GM21515 (cell line): ENCODE measurements around the gene AK8.

Experiments
- ATAC-seq: cut with Tn5 transposase; IDR thresholded peaks from one replicate; pipeline ENCODE4 v1.9.1; 2021; ENCODE audit not compliant: unreplicated experiment

The AK8 gene

GRCh38 chr9:132745756-132746709 lies 132.1 kb downstream of the AK8 start:
- no peak for ATAC-seq

DNA sequence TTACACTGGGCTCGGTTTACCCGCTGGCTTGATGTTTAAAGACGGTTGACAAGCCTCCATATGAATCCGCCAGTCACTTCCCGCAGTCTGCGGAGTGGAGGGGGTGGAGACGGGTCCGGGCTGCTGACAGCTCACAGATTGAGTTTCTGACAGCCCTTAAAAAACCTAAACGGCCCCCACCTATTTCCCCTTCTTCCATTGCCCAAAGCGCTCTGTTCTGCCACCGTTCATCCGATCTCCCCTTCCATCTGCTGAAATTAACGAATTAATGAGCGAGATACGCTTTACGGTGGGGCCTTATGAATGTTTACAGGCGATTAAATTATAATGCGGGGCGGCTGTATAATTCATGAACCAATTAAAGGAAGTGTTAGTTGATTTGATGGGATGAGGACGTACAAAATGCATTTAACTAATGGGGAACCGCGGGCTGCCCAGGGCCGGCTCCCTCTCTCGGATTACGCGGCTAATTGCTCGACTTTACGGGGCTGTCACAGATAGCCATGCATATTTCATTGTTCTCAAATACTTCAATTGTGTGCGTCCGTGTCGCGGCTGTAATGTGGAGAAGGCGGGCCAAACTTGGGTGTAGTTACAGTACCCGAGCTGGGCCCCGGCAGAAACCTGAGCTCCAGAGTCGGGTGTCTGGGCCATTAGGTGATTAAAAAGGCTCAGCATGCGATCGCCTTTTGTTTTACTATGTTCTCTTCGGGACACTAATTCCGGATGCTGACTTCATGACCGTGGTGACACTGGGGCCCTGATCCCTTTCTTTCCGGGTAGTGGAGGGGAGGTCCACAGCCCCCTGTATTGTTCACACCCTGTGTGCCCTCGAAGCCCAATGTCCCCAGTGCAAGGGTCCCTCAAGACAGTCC lies 133.0 kb downstream of the AK8 start:
- no peak for ATAC-seq

DNA sequence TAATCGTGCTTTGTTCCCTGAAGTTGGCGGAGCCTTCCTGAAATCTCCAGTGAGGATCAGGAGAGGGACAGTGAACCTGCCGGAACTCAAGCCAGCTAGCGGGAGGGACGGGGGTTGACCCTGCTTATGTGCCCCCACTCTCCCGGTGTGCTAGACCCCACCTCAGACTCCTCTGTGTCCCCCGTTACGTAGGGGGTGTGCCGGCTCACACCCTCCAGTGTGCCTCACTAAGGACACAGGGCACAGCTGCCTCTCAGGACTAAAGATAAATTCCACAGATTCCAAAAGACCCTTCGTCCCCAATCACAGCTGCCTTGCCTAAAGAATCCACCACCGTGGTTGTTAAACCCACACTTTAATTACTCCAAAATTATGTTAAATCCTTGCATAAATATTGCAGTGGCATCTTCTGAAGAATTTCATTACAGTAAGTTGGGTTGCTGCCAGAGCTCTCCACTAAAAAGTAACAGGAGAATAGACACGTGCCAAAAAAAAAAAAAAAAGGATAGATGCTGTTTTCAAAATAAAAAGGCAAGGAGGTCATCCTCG lies 134.1 kb downstream of the AK8 start:
- no peak for ATAC-seq

DNA sequence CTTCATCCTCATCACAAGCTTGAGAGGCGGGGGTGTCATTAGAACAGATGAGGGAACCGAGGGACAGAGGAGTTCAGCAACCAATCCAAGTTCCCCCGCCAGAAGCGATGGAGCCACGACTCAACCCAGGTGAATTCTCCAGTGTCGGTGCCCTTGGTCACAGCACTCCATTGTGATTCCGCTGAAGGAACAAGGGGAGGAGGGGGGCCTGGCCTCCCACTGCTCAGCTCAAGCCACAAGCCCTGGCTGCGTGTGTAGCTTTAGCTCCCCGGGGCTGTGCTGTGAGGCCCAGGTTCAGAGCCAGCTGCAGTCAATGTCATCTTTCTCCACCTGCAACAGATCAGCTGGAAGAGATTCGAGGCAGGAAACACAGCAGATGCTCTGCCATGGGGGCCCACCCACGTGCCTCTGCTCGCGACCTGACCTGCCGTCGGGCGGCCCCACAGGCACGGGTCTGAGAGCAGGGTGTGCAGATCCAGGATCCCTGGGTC lies 135.2 kb downstream of the AK8 start:
- no peak for ATAC-seq

- no peak for ATAC-seq
These were observed 137.4 kb downstream of the AK8 start for GRCh38 chr9:132740526-132741309.

GRCh38 chr9:132739710-132740310 lies 138.3 kb downstream of the AK8 start:
- no peak for ATAC-seq

- no peak for ATAC-seq
These were observed 144.7 kb downstream of the AK8 start for GRCh38 chr9:132733260-132733815.

DNA sequence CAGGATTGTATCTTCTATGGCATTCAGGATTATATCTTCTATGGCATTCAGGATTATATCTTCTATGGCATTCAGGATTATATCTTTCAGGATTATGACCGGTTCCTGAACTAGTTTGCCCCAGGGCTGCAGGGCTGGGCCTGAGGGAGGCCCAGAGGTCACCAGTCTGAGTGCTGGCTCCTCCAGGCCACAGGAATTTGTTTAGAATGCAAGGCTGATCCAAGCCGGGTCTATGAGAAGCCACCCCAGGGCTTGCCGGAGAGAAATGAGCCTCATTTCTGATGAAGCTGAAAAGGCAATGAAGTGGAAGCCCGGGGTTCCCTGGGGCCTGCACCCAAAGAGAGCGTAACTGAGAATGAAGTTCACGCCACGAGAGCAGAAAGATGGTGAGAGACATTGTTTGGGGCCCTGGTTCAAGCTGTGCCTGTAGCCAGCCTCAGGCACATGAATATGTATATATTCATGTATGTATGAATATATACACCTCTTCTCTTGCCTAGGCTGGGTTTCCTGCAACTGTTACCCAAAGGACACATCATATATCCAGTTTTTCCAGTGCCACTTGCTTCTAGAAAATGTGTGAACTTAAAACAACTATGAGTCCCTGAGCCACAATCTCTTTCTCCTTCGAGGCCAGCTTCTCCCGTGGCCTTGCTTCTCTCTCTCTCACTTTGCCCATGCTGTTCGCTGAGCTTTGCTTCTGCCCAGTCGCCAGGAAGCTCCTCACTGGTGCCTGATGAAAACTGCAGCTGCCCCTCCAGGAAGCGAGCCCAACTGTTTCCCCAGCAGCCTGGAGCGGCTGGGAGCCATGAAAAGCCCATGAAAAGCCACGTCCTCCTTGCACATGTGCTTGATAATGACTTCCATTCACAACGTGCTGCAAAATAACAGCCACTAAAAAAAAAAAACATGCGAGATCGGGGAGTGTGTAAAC lies 145.5 kb downstream of the AK8 start:
- ATAC-seq = no peak

- ATAC-seq = no peak
These were observed 146.9 kb downstream of the AK8 start for GRCh38 chr9:132731230-132731629.

- ATAC-seq = no peak
These were observed 147.7 kb downstream of the AK8 start for GRCh38 chr9:132730054-132731033.

DNA sequence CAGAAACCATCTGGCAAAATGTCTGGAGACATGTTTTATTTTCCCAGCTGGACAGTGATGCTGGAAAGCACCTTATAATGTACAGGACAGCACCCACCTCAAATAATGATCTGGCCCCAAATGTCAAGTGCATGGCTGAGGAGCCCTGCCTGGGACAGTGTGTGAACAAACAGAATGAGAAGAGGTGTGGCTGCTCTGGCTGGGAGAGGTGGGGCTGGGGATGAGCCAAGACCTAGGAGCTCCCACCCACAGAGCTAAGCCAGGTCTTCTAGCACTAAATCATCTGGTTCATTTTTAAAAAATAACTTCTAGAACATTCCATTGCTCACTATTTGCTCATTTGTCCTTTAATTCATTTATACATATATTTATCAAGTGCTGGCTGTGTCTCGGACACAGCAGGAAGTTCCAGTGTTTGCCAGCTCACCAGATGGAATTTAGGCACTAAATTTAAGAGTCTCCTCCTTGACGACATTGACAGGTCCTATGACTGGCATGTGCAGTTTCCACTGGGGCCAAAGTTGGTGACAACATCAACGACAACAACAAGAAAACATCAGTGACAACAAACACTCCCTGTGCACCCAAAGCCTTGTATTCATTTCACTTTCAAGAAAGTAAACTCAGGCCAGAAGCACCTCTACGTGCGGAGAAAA lies 148.7 kb downstream of the AK8 start:
- ATAC-seq = no peak

DNA sequence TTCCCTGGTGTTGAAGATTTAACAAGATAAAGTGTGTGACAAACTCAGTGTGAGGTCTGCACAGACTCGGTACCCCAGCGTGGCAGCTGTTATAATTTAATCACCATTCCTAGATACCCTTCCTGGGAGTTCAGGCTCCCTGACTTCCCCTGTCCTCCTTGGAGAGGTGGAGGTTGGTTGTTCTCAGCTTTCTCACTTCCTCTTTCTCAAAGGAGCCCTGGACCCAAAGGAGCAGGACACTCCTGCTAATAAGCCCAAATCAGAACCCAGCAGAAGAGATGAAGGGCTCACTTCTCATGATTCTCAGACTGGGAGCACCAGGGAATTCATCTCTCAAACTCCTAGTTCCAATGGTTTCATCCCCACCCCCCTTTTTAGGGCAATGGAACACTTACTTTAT lies 149.6 kb downstream of the AK8 start:
- ATAC-seq = no peak

DNA sequence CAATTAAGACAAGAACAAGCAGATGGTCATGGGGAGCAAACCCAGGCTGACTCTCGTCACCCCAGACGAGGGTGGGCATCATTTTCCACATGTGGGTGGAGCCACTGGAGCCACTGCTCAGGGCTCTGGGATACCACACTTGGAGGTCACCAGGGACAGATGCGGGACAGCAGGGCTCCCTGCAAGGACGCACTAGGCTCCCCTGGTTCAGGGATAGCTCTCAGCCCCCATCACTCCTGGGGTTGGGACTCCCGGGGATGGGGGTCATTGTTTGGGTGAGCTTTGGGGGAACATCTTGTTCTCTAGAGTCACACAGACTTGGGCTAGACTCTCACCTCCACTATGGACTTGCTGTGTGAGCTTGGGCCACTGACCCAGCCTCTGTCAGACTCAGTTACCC lies 150.0 kb downstream of the AK8 start:
- ATAC-seq = no peak

GRCh38 chr9:132726576-132727130 lies 151.4 kb downstream of the AK8 start:
- no peak for ATAC-seq

GRCh38 chr9:132725306-132725705 lies 152.8 kb downstream of the AK8 start:
- ATAC-seq = no peak

GRCh38 chr9:132723809-132724208 lies 154.3 kb downstream of the AK8 start:
- ATAC-seq = no peak

GRCh38 chr9:132722564-132723065 lies 155.5 kb downstream of the AK8 start:
- ATAC-seq = no peak
